HepG2 (cell line): ENCODE results near the gene TSPAN13. TPM values are rescaled to one million over a fixed set of nuclear protein-coding genes. Genes with fewer than 3 reads are reported as not detected.

Source experiments
- AKNA ChIP-seq: sonication (generic); formaldehyde crosslinking; IDR thresholded peaks from 2 replicates; pipeline ENCODE4 v1.4.0; 2020; ENCODE audit warnings: missing genetic modification reagents, borderline replicate concordance
- ATF2 ChIP-seq: sonication (generic); formaldehyde crosslinking; IDR thresholded peaks from 2 replicates; pipeline ENCODE4 v1.4.0; 2020; ENCODE audit warnings: missing genetic modification reagents
- E2F5 ChIP-seq: sonication (generic); formaldehyde crosslinking; conservative IDR thresholded peaks from 2 replicates; pipeline ENCODE4 v1.4.0; 2020; ENCODE audit warnings: missing genetic modification reagents
- GPN1 ChIP-seq: sonication (generic); formaldehyde crosslinking; IDR thresholded peaks from 2 replicates; pipeline ENCODE4 v1.5.1; 2020; ENCODE audit warnings: missing genetic modification reagents, borderline replicate concordance
- HHEX ChIP-seq: IDR thresholded peaks from 2 replicates; pipeline ENCODE4 v1.6.1; 2016; ENCODE audit warnings: control low read depth
- MXD4 ChIP-seq: IDR thresholded peaks from 2 replicates; pipeline ENCODE4 v1.6.1; 2016; ENCODE audit warnings: mild to moderate bottlenecking, missing biosample characterization, missing genetic modification reagents
- PHF5A ChIP-seq: IDR thresholded peaks from one replicate; pipeline ENCODE4 v1.6.1; 2018; ENCODE audit warnings: low read depth, missing genetic modification reagents; ENCODE audit not compliant: unreplicated experiment
- RNF2 ChIP-seq: fragments of 450-650 bp; conservative IDR thresholded peaks from 2 replicates; pipeline ENCODE4 v1.6.1; 2016; ENCODE audit warnings: low read depth
- SIN3A ChIP-seq: IDR thresholded peaks from 2 replicates; pipeline ENCODE4 v1.6.1; 2011; ENCODE audit warnings: low read depth, mild to moderate bottlenecking, control low read depth, low read length, borderline replicate concordance
- SRY ChIP-seq: sonication (generic); formaldehyde crosslinking; IDR thresholded peaks from 2 replicates; pipeline ENCODE4 v1.8.0; 2022; ENCODE audit warnings: mild to moderate bottlenecking, missing genetic modification reagents
- TAF1 ChIP-seq: sonication (generic); formaldehyde crosslinking; IDR thresholded peaks from 2 replicates; pipeline ENCODE4 v1.4.0; 2020; ENCODE audit warnings: missing genetic modification reagents
- TEF ChIP-seq: sonication (generic); formaldehyde crosslinking; IDR thresholded peaks from 2 replicates; pipeline ENCODE4 v1.5.0; 2020; ENCODE audit warnings: missing genetic modification reagents
- ZNF292 ChIP-seq: sonication (generic); formaldehyde crosslinking; IDR thresholded peaks from 2 replicates; pipeline ENCODE4 v1.8.1; 2022; ENCODE audit warnings: mild to moderate bottlenecking, low read depth, missing genetic modification reagents, borderline replicate concordance
- ZNF331 ChIP-seq: sonication (generic); formaldehyde crosslinking; IDR thresholded peaks from 2 replicates; pipeline ENCODE4 v1.4.0; 2020; ENCODE audit warnings: missing genetic modification reagents
- polyA plus RNA-seq, 8 experiments: library from polyadenylated mRNA; depleted of rRNA in 3 of 8; stranded (reverse) in 7 of 8; unstranded in 1 of 8; fragments of >200 nt; fragmentation: Illumina TruSeq in 4 of 8; extraction: Trizol in 4 of 8; gene quantifications; 2 replicates each; pipeline versions ENCODE4 v1.2.1 to v1.2.3, GENCODE V29; 2011 to 2016; ENCODE audit warnings: low read depth in 4 of 8, missing spikeins in 1 of 8, mixed read lengths in 1 of 8; ENCODE audit not compliant: insufficient read depth in 1 of 8
- total RNA-seq, 5 experiments: library from RNA; depleted of rRNA; stranded (reverse); fragments of >200 nt; fragmentation: Illumina TruSeq; extraction: Trizol; gene quantifications; 2 replicates each; pipeline ENCODE4 v1.2.3, GENCODE V29; 2016; ENCODE audit warnings: low read depth in 1 of 5
- TF ChIP-seq, protein P1 (sequence below): sonication (generic); formaldehyde crosslinking; IDR thresholded peaks from 2 replicates; pipeline ENCODE4 v1.4.0; 2020; ENCODE audit warnings: missing genetic modification reagents

Gene TSPAN13
- total and polyA plus RNA-seq, 2 of the 13 experiments (the other 11 are each of a cell fraction or from before 2014, with no cell fraction given): 5.8 to 6.2 TPM

GRCh38 chr7:16753932-16754855 is 639 bp downstream of the TSPAN13 start (continued):
- TF ChIP-seq AKNA (CRISPR knock-in tag) (no peak), E2F5 (CRISPR knock-in tag) (no peak), TEF (no peak), GPN1 (CRISPR knock-in tag) (no peak), PHF5A (CRISPR knock-in tag) (no peak), ATF2 (CRISPR knock-in tag) (peak; percentile 7; the same call in 1 of the 2 replicates), MXD4 (CRISPR knock-in tag) (no peak), ZNF292 (CRISPR knock-in tag) (peak; percentile 72; the same call in 1 of the 2 replicates), HHEX (no peak), SRY (CRISPR knock-in tag) (peak; percentile 58; the same call in 1 of the 2 replicates), ZNF331 (CRISPR knock-in tag) (0 out of 2 replicates have a peak, but pooled peaks have one; percentile 14), RNF2 (no peak), SIN3A (no peak; the same call in 1 of the 2 replicates), TAF1 (peak; percentile 41; the same call in 1 of the 2 replicates)
- TF ChIP-seq, protein P1, sequence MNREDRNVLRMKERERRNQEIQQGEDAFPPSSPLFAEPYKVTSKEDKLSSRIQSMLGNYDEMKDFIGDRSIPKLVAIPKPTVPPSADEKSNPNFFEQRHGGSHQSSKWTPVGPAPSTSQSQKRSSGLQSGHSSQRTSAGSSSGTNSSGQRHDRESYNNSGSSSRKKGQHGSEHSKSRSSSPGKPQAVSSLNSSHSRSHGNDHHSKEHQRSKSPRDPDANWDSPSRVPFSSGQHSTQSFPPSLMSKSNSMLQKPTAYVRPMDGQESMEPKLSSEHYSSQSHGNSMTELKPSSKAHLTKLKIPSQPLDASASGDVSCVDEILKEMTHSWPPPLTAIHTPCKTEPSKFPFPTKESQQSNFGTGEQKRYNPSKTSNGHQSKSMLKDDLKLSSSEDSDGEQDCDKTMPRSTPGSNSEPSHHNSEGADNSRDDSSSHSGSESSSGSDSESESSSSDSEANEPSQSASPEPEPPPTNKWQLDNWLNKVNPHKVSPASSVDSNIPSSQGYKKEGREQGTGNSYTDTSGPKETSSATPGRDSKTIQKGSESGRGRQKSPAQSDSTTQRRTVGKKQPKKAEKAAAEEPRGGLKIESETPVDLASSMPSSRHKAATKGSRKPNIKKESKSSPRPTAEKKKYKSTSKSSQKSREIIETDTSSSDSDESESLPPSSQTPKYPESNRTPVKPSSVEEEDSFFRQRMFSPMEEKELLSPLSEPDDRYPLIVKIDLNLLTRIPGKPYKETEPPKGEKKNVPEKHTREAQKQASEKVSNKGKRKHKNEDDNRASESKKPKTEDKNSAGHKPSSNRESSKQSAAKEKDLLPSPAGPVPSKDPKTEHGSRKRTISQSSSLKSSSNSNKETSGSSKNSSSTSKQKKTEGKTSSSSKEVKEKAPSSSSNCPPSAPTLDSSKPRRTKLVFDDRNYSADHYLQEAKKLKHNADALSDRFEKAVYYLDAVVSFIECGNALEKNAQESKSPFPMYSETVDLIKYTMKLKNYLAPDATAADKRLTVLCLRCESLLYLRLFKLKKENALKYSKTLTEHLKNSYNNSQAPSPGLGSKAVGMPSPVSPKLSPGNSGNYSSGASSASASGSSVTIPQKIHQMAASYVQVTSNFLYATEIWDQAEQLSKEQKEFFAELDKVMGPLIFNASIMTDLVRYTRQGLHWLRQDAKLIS (CRISPR knock-in tag): no peak
